ENCODE data around the gene PRMT9. TPM values are rescaled to one million over a fixed set of nuclear protein-coding genes. Genes with fewer than 3 reads are reported as not detected.

Gene PRMT9
- total and polyA plus RNA-seq, 9 of the 15 experiments (the other 6 are each of a cell fraction or from before 2014, with no cell fraction given) = 3.5 to 15.6 (median 7.2) TPM

GRCh38 chr4:147683717-147684700 lies at the start of gene PRMT9 (continued):
- TF ChIP-seq, protein P1, sequence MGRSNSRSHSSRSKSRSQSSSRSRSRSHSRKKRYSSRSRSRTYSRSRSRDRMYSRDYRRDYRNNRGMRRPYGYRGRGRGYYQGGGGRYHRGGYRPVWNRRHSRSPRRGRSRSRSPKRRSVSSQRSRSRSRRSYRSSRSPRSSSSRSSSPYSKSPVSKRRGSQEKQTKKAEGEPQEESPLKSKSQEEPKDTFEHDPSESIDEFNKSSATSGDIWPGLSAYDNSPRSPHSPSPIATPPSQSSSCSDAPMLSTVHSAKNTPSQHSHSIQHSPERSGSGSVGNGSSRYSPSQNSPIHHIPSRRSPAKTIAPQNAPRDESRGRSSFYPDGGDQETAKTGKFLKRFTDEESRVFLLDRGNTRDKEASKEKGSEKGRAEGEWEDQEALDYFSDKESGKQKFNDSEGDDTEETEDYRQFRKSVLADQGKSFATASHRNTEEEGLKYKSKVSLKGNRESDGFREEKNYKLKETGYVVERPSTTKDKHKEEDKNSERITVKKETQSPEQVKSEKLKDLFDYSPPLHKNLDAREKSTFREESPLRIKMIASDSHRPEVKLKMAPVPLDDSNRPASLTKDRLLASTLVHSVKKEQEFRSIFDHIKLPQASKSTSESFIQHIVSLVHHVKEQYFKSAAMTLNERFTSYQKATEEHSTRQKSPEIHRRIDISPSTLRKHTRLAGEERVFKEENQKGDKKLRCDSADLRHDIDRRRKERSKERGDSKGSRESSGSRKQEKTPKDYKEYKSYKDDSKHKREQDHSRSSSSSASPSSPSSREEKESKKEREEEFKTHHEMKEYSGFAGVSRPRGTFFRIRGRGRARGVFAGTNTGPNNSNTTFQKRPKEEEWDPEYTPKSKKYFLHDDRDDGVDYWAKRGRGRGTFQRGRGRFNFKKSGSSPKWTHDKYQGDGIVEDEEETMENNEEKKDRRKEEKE (IDR thresholded peaks at IDR 0.05; ENCODE audit: borderline replicate concordance in 1 of 2, control insufficient read depth in 1 of 2, low read depth in 2 of 2, low read length in 1 of 2) = no peak
- TF ChIP-seq ZBTB43 (CRISPR knock-in tag; IDR thresholded peaks at IDR 0.05) = no peak
- no peak for TF ChIP-seq POLR3G (IDR thresholded peaks at IDR 0.05; ENCODE audit: extremely low read depth, insufficient read length, insufficient replicate concordance)
- TF ChIP-seq MTA3 (IDR thresholded peaks at IDR 0.05; ENCODE audit: borderline replicate concordance) = peak; percentile 90; the same call in 1 of the 2 replicates
- 0 out of 2 replicates have a peak, but pooled peaks have one; percentile 8 for TF ChIP-seq SMARCA4 (IDR thresholded peaks at IDR 0.05)
- no peak for TF ChIP-seq CBFB (CRISPR knock-in tag; IDR thresholded peaks at IDR 0.05)
- no peak for TF ChIP-seq FOXJ3 (CRISPR knock-in tag; IDR thresholded peaks at IDR 0.05)
- TF ChIP-seq SAFB (IDR thresholded peaks at IDR 0.05; ENCODE audit: borderline replicate concordance, low read depth, low read length) = no peak
- no peak for TF ChIP-seq ZNF696 (CRISPR knock-in tag; conservative IDR thresholded peaks at IDR 0.05)
- no peak for TF ChIP-seq E2F3 (CRISPR knock-in tag; IDR thresholded peaks at IDR 0.05)
- no peak for TF ChIP-seq PREB (CRISPR knock-in tag; IDR thresholded peaks at IDR 0.05)
- peak; percentile 99 for TF ChIP-seq GMEB1 (CRISPR knock-in tag; IDR thresholded peaks at IDR 0.05)
- no peak for TF ChIP-seq CBX5 (IDR thresholded peaks at IDR 0.05; ENCODE audit: borderline replicate concordance, low read depth)
- no peak for TF ChIP-seq KAT8 (IDR thresholded peaks at IDR 0.05; ENCODE audit: low read depth)
- TF ChIP-seq POLR2A (conservative IDR thresholded peaks at IDR 0.05) = peak; percentile 95
- no peak for TF ChIP-seq GTF2B (IDR thresholded peaks at IDR 0.05; ENCODE audit: extremely low read depth, insufficient read length)
- TF ChIP-seq MBD2 (IDR thresholded peaks at IDR 0.05; ENCODE audit: borderline replicate concordance, low read depth) = peak; percentile 63
- TF ChIP-seq MTF1 (CRISPR knock-in tag; IDR thresholded peaks at IDR 0.05; ENCODE audit: borderline replicate concordance) = no peak
- no peak for TF ChIP-seq DNMT1 (IDR thresholded peaks at IDR 0.05)
- TF ChIP-seq CBX1 (IDR thresholded peaks at IDR 0.05; ENCODE audit: low read depth) = peak; percentile 20; the same call in 1 of the 2 replicates

All from K562 (cell line).